SK-N-SH (cell line): ENCODE data around the gene PDE6D. TPM values are rescaled to one million over a fixed set of nuclear protein-coding genes. Genes with fewer than 3 reads are reported as not detected.
"Not testable (repeated sequence)": the region's sequence is repeated elsewhere in the genome, so short reads cannot be mapped to it uniquely, and the experiment has no call there.

Experiments used
- CTCF ChIA-PET: fragments of 300-600, 350-600 bp; formaldehyde crosslinking; extraction: SDS; loops from one replicate; lab custom pipeline; 2021; lab: Yijun Ruan, JAX
- POLR2A ChIA-PET: fragments of 350-600 bp; sonication (Branson Sonifier 250); formaldehyde crosslinking; extraction: SDS; loops from one replicate; lab custom pipeline; 2020; ENCODE audit warnings: antibody characterized with exemption, inconsistent platforms; lab: Yijun Ruan, JAX
- DNase-seq: peaks from one replicate; pipeline ENCODE4 v3.0.0; 2012
- H2AFZ ChIP-seq: fragments of 200-600 bp; sonication (generic); 2 replicates; pipeline ENCODE4 v1.8.1; 2016; ENCODE audit warnings: antibody characterized with exemption, mild to moderate bottlenecking, low read depth
- H3F3A ChIP-seq: fragments of 200-600 bp; sonication (generic); replicated peaks from 2 replicates; pipeline ENCODE3; 2016; ENCODE audit warnings: antibody characterized with exemption, mild to moderate bottlenecking; ENCODE audit not compliant: insufficient read depth
- H3K27ac ChIP-seq, 2 experiments: fragments of 200-500 bp in 1 of 2; fragments of 200-600 bp in 1 of 2; sonication (Bioruptor generic) in 1 of 2; sonication (generic), shearing (Covaris generic) in 1 of 2; 2 replicates each; pipeline versions ENCODE4 v1.5.1 to v1.6.1; 2014 to 2016; ENCODE audit warnings: low read depth in 2 of 2, inconsistent platforms in 1 of 2, low read length in 1 of 2, mild to moderate bottlenecking in 1 of 2, mixed read lengths in 1 of 2
- H3K27me3 ChIP-seq: fragments of 200-600 bp; sonication (generic), shearing (Covaris generic); 2 replicates; pipeline ENCODE4 v1.6.1; 2016; ENCODE audit warnings: mixed run types; ENCODE audit not compliant: insufficient read depth
- H3K36me3 ChIP-seq, 2 experiments: fragments of 200-500 bp in 1 of 2; fragments of 200-600 bp in 1 of 2; sonication (Bioruptor generic) in 1 of 2; sonication (generic) in 1 of 2; replicated peaks in 1 of 2; 2 replicates each; pipeline versions ENCODE3 to v1.5.1; 2014 to 2016; ENCODE audit warnings: low read length in 1 of 2, mild to moderate bottlenecking in 1 of 2; ENCODE audit not compliant: insufficient read depth in 2 of 2, control insufficient read depth in 1 of 2
- H3K4me1 ChIP-seq, 2 experiments: fragments of 200-500 bp in 1 of 2; fragments of 200-600 bp in 1 of 2; sonication (Bioruptor generic) in 1 of 2; sonication (generic), shearing (Covaris generic) in 1 of 2; 2 replicates each; pipeline versions ENCODE4 v1.5.1 to v1.6.1; 2014 to 2016; ENCODE audit warnings: low read depth in 1 of 2, low read length in 1 of 2, mixed run types in 1 of 2; ENCODE audit not compliant: insufficient read depth in 2 of 2, control insufficient read depth in 1 of 2
- H3K4me2 ChIP-seq: fragments of 200-600 bp; sonication (generic), shearing (Covaris generic); 2 replicates; pipeline ENCODE4 v1.6.1; 2017; ENCODE audit warnings: mixed run types
- H3K4me3 ChIP-seq, 2 experiments: fragments of 200-500 bp in 1 of 2; fragments of 200-600 bp in 1 of 2; sonication (Bioruptor generic) in 1 of 2; sonication (generic), shearing (Covaris generic) in 1 of 2; 2 replicates each; pipeline versions ENCODE4 v1.5.1 to v1.8.1; 2014 to 2016; ENCODE audit warnings: low read depth in 2 of 2, inconsistent platforms in 1 of 2, low read length in 1 of 2, mild to moderate bottlenecking in 1 of 2, mixed read lengths in 1 of 2, moderate library complexity in 1 of 2
- H3K79me2 ChIP-seq: fragments of 200-600 bp; sonication (generic); 2 replicates; pipeline ENCODE4 v1.8.1; 2017; ENCODE audit warnings: mild to moderate bottlenecking; ENCODE audit not compliant: insufficient read depth
- H3K9ac ChIP-seq: fragments of 200-600 bp; sonication (generic); 2 replicates; pipeline ENCODE4 v1.6.1; 2017; ENCODE audit warnings: mixed run types
- H3K9me2 ChIP-seq: fragments of 200-600 bp; sonication (generic); 2 replicates; pipeline ENCODE4 v1.6.1; 2017; ENCODE audit warnings: mixed run types
- H3K9me3 ChIP-seq: fragments of 200-600 bp; sonication (generic); 2 replicates; pipeline ENCODE4 v1.6.1; 2017; ENCODE audit warnings: mixed run types, mild to moderate bottlenecking, moderate library complexity
- H4K20me1 ChIP-seq: fragments of 200-600 bp; sonication (generic); 2 replicates; pipeline ENCODE4 v1.6.1; 2017; ENCODE audit warnings: mild to moderate bottlenecking, mixed run types; ENCODE audit not compliant: insufficient read depth
- GABPA ChIP-seq: IDR thresholded peaks from 2 replicates; pipeline ENCODE4 v1.4.0; 2012; ENCODE audit warnings: low read depth, mild to moderate bottlenecking
- JUND ChIP-seq: IDR thresholded peaks from 2 replicates; pipeline ENCODE4 v1.4.0; 2012
- MXI1 ChIP-seq: IDR thresholded peaks from 2 replicates; pipeline ENCODE4 v1.6.1; 2012; ENCODE audit warnings: mild to moderate bottlenecking, low read depth, low read length, improper control_type of control experiment
- SMC3 ChIP-seq: IDR thresholded peaks from 2 replicates; pipeline ENCODE4 v1.6.1; 2012; ENCODE audit warnings: low read depth, low read length, improper control_type of control experiment
- WGBS: methylation state at CpG from one replicate; pipeline ENCODE4 v1.1.6; 2017; ENCODE audit warnings: low lambda C conversion rate; 5-methylcytosine and 5-hydroxymethylcytosine counted together
- polyA plus RNA-seq, 3 experiments: library from polyadenylated mRNA; depleted of rRNA; stranded (reverse); fragments of >200 nt; gene quantifications; 2 replicates each; pipeline ENCODE4 v1.2.3, GENCODE V29; 2012
- TF ChIP-seq, protein P1 (sequence below): IDR thresholded peaks from 2 replicates; pipeline ENCODE4; 2012
- TF ChIP-seq, protein P2 (sequence below): IDR thresholded peaks from 2 replicates; pipeline ENCODE4 v1.4.0; 2012; ENCODE audit warnings: low read depth, borderline replicate concordance
- TF ChIP-seq, protein P3 (sequence below): IDR thresholded peaks from 2 replicates; pipeline ENCODE4 v1.4.0; 2012; ENCODE audit warnings: low read depth
- TF ChIP-seq, protein P4 (sequence below): fragments of 150-350 bp; IDR thresholded peaks from 2 replicates; pipeline ENCODE4 v1.6.1; 2017; ENCODE audit warnings: antibody characterized with exemption, low read length, low read depth, borderline replicate concordance

PDE6D gene
- polyA plus RNA-seq, 1 of the 3 experiments (the other 2 are of a cell fraction), result 33.9 TPM

DNA sequence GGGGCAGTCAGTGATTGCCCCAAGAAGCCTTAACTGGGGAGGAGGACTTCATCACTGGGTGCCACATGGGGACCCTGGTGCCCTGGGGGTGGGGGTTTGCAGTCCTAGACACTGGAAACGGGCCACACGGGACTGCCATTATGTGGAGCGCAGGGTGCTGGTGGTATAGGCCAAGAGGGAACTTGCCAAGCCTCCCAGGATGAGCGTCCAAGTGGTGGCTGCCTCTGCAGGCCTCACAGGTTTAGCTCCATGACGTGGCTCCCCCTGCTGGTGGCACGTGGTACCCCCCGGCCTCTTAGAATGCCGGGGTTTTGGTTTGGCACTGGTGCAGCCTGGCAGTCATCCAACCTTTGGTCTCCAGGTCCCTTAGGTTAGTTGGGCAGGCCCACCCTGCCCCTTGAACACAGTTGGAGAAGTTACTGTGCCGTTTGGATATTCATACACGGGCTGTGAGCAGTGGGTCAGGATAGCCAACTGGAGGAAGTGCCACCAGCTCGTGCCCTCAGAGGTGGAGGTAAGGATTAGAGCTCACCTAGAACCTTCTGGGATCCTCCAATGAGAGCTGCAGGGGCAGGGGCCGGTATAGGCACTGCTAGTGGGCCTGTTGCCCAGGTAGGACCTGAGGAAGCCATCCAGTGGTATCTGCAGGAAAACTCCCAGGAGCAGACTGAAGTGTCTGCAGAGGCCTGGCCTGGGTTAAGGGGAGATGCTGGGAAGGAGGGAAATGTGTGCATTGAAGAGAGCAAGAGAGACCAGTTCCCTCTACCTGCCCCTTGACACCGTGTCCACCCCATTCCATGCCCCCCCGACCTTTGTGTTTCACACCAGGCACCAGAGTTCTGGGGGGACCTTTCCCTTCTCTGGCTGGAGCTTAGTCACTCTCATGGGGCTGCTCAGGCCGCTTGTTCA, 67.1 kb downstream of the PDE6D start (continued):
- no peak for TF ChIP-seq GABPA
- TF ChIP-seq, protein P1, sequence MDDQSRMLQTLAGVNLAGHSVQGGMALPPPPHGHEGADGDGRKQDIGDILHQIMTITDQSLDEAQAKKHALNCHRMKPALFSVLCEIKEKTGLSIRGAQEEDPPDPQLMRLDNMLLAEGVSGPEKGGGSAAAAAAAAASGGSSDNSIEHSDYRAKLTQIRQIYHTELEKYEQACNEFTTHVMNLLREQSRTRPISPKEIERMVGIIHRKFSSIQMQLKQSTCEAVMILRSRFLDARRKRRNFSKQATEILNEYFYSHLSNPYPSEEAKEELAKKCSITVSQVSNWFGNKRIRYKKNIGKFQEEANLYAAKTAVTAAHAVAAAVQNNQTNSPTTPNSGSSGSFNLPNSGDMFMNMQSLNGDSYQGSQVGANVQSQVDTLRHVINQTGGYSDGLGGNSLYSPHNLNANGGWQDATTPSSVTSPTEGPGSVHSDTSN, result peak; percentile 53
- TF ChIP-seq, protein P2, sequence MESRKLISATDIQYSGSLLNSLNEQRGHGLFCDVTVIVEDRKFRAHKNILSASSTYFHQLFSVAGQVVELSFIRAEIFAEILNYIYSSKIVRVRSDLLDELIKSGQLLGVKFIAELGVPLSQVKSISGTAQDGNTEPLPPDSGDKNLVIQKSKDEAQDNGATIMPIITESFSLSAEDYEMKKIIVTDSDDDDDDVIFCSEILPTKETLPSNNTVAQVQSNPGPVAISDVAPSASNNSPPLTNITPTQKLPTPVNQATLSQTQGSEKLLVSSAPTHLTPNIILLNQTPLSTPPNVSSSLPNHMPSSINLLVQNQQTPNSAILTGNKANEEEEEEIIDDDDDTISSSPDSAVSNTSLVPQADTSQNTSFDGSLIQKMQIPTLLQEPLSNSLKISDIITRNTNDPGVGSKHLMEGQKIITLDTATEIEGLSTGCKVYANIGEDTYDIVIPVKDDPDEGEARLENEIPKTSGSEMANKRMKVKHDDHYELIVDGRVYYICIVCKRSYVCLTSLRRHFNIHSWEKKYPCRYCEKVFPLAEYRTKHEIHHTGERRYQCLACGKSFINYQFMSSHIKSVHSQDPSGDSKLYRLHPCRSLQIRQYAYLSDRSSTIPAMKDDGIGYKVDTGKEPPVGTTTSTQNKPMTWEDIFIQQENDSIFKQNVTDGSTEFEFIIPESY, result no peak
- TF ChIP-seq, protein P3, sequence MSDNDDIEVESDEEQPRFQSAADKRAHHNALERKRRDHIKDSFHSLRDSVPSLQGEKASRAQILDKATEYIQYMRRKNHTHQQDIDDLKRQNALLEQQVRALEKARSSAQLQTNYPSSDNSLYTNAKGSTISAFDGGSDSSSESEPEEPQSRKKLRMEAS, result peak; percentile 94
- TF ChIP-seq, protein P4, sequence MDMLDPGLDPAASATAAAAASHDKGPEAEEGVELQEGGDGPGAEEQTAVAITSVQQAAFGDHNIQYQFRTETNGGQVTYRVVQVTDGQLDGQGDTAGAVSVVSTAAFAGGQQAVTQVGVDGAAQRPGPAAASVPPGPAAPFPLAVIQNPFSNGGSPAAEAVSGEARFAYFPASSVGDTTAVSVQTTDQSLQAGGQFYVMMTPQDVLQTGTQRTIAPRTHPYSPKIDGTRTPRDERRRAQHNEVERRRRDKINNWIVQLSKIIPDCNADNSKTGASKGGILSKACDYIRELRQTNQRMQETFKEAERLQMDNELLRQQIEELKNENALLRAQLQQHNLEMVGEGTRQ, result no peak; the same call in 1 of the 2 replicates
- TF ChIP-seq JUND, result peak; percentile 8; the same call in 1 of the 2 replicates
- TF ChIP-seq SMC3, result peak; percentile 74
- TF ChIP-seq MXI1, result no peak

DNA sequence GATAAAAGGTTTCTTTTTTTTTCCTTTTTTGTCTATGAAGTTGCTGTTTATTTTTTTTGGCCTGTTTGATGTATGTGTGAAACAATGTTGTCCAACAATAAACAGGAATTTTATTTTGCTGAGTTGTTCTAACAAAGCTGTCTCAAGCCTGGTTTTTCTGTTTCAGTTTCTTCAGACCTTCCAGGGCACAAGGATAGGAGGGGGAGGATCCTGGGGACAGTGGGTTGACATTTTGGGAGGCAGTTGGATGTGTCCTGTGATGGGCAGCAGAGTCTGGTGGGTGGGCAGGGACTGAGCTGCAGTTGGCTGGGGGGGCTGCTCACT, 67.7 kb downstream of the PDE6D start:
- H3K9ac ChIP-seq, H3K9me2 ChIP-seq, H3K27me3 ChIP-seq, H3K9me3 ChIP-seq, H2AFZ ChIP-seq, H3K4me3 ChIP-seq, DNase-seq: not testable (repeated sequence)
- H3F3A ChIP-seq, result peaks cover 27% of the 10 kb centered on the region
- CTCF ChIA-PET, result interaction anchor here (0.7 to 34.6 kb wide), 35 partner anchors 9 to 250 kb away, joined by 3 to 1218 read pairs (median 7); partner anchors contain the start of gene COPS7B
- peak overlapping the region; percentile 63; the same call in 1 of the 2 replicates for H3K4me2 ChIP-seq
- peaks cover 51% of the 10 kb centered on the region for H3K79me2 ChIP-seq
- peaks cover 17 to 23% of the 10 kb centered on the region in 2 experiments for H3K36me3 ChIP-seq
- peaks cover 64% of the 10 kb centered on the region for H4K20me1 ChIP-seq
- H3K27ac ChIP-seq, result peak overlapping the region; percentile 3 to 50; a peak in 3 of 4 replicates
- POLR2A ChIA-PET, result interaction anchor here (1.0 to 3.4 kb wide), 9 partner anchors 9 to 100 kb away, joined by 3 to 20 read pairs (median 6); no protein-coding TSS in a partner anchor
- H3K4me1 ChIP-seq, result peaks cover 20 to 32% of the 10 kb centered on the region in 2 experiments; a peak in 3 of 4 replicates

DNA sequence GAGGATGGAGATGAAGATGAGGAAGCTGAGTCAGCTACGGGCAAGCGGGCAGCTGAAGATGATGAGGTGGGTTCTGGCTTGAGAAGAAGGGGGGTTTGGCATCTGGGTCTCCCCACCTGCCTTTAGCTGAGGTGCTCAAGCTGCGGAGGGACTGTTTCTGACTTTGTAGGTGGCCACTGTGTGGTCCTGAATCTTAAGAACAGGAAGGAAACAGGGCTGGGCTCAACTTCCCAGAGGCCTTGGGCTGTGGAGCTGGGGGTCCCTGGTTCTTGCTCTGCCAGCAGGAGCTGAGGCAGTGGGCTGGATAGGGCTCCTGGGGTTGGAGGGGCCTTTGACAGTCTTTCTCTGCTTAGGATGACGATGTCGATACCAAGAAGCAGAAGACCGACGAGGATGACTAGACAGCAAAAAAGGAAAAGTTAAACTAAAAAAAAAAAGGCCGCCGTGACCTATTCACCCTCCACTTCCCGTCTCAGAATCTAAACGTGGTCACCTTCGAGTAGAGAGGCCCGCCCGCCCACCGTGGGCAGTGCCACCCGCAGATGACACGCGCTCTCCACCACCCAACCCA, 68.5 kb downstream of the PDE6D start:
- Histone ChIP-seq H3K27ac (peak overlapping the region; percentile 18 to 53; a peak in 1 of 4 replicates), H3K4me1 (peaks cover 20 to 35% of the 10 kb centered on the region in 2 experiments; a peak in 3 of 4 replicates), H3F3A (peaks cover 27% of the 10 kb centered on the region), H3K4me3 (peak overlapping the region; percentile 96 to 100; a peak in 2 of 4 replicates), H4K20me1 (peaks cover 64% of the 10 kb centered on the region), H3K79me2 (peaks cover 52% of the 10 kb centered on the region), H3K4me2 (peak overlapping the region; percentile 97), H3K36me3 (peaks cover 17 to 23% of the 10 kb centered on the region in 2 experiments)
- not testable (repeated sequence) for H3K27me3 ChIP-seq, DNase-seq, H2AFZ ChIP-seq, H3K9ac ChIP-seq, H3K9me3 ChIP-seq, H3K9me2 ChIP-seq
- POLR2A ChIA-PET, result interaction anchor here (0.9 to 1.4 kb wide), 2 partner anchors 8 to 30 kb away, joined by 3 read pairs; no protein-coding TSS in a partner anchor
- CTCF ChIA-PET, result interaction anchor here (0.7 to 34.6 kb wide), 12 partner anchors 8 to 148 kb away, joined by 3 to 1218 read pairs (median 18); partner anchors contain the start of gene PDE6D
- 74% methylated on average over 16 of the region's 18 CpGs for WGBS
